AG04449 (cell line): Measurements from ENCODE around the gene RPS6KL1.

ENCODE experiments used
- CTCF ChIA-PET: fragments of 350-600 bp; formaldehyde crosslinking; extraction: SDS; loops from one replicate; lab custom pipeline; 2021; ENCODE audit warnings: antibody characterized with exemption; lab: Yijun Ruan, JAX
- POLR2A ChIA-PET: fragments of 400-600, 350-600 bp; formaldehyde crosslinking; extraction: SDS; loops from one replicate; lab custom pipeline; 2020; ENCODE audit warnings: antibody characterized with exemption, inconsistent platforms; lab: Yijun Ruan, JAX
- DNase-seq: peaks from one replicate; pipeline ENCODE4 v3.0.0-alpha.2; 2010; ENCODE audit warnings: low read depth, low spot score
- H3K4me3 ChIP-seq: 2 replicates; pipeline ENCODE4 v1.5.1; 2011; ENCODE audit warnings: low read depth, mild to moderate bottlenecking, control low read depth, low read length
- TF ChIP-seq, protein P1 (sequence below): IDR thresholded peaks from one replicate; pipeline ENCODE4 v1.5.1; 2011; ENCODE audit warnings: mild to moderate bottlenecking, moderate library complexity, low read length, control low read depth, inconsistent platforms; ENCODE audit not compliant: insufficient read depth; ENCODE audit errors: missing control alignments

Gene RPS6KL1

DNA sequence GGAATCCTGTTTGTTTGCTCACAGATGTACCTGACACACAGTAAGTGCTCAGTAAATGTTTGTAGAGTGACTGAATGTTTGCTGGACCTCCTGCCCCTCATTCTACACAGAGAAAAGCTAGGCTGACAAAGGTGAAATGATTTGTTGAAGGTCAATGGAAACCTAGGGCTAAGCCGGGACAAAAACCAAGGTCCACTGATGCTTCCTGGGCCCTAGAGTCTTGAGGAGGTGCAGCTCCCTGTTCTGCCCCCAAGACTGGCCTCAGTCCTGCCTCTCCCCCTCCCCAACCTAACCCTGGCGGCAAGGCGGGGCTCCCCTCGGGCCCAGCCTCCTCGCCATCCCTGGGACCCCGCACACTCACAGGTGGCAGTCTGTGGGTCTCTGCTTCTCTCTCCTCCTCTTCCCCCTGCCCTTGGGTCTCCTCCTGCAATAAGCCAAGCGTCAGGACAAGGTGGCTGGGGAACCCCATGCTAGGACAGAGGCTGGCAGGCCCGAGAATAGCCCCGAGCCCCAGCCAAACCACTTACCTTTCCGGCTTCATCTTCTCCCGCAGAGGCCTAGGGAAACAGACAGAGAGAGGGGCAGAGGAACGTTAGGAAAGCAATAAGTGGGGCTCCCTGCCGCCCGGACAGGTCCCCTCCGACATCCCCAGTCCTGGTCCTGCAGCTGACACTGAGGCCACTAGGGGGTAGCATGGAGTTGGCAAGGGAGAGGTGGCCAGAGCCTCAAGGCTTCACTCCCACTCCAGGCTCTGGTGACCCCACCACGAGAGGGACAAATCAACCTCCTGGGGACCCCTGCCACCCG is 23.0 kb upstream of the RPS6KL1 start:
- DNase-seq = no peak
- TF ChIP-seq, protein P1, sequence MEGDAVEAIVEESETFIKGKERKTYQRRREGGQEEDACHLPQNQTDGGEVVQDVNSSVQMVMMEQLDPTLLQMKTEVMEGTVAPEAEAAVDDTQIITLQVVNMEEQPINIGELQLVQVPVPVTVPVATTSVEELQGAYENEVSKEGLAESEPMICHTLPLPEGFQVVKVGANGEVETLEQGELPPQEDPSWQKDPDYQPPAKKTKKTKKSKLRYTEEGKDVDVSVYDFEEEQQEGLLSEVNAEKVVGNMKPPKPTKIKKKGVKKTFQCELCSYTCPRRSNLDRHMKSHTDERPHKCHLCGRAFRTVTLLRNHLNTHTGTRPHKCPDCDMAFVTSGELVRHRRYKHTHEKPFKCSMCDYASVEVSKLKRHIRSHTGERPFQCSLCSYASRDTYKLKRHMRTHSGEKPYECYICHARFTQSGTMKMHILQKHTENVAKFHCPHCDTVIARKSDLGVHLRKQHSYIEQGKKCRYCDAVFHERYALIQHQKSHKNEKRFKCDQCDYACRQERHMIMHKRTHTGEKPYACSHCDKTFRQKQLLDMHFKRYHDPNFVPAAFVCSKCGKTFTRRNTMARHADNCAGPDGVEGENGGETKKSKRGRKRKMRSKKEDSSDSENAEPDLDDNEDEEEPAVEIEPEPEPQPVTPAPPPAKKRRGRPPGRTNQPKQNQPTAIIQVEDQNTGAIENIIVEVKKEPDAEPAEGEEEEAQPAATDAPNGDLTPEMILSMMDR = peak; percentile 95
- no peak overlapping the region for H3K4me3 ChIP-seq
- ChIA-PET CTCF (interaction anchor here (0.7 to 11.9 kb wide), 32 partner anchors 7 to 154 kb away, joined by 3 to 182 read pairs (median 6); partner anchors contain the start of genes EIF2B2, MLH3, PGF and RPS6KL1), POLR2A (no interaction called here)

DNA sequence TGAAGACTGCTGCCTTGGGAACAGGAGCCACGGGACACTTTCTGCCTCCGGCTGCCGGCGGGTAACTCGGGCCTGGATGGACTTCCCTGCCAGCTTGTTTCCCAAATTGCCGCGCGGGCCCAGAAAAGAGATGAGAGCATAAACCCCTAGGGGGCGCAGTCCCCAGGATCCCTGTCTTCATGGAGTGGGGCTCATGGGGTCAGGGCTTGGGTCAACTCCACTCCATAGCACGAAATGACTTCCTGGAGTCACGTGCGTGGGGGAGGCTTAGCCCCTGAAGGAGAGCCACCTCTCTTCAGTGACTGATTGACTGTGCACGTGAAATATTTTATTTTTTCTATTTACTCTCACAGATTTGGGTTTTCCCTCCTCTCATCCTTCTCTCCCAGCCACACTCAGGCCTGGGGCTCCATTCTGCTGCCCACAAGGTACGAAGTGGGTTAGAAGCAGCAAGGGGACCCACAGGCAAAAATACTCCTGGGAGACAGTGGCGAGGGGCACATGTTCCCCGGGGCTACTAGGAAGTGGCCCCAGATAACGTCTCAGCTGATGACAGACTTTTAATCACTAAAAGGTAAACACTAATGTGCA is 22.3 kb upstream of the RPS6KL1 start:
- H3K4me3 ChIP-seq = no peak overlapping the region
- CTCF ChIA-PET = interaction anchor here (0.6 to 11.9 kb wide), 43 partner anchors 8 to 155 kb away, joined by 3 to 182 read pairs (median 5); partner anchors contain the start of genes ACYP1, EIF2B2, MLH3 and PGF
- TF ChIP-seq, protein P1 = peak; percentile 56
- POLR2A ChIA-PET = no interaction called here
- DNase-seq = no peak

DNA sequence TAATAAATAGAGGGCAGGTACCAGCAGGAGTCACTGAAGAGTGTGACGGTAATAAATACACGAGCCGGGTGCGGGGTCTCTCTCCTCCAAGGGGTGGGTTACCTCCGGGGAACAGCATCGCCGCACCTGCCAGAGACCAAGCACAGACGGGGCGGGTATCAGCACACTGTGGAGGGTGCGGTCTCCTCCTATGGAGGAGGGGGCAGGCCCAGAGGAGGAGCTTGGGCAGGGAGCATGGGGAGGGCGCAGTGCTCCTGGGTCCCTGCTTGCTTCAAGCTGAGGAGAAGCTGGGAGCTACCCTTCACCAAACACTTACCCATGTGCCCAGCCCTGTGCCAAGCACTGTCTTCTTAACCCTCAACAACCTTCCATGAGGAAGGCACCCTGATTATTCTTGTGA is 19.5 kb upstream of the RPS6KL1 start:
- no peak overlapping the region for H3K4me3 ChIP-seq
- POLR2A ChIA-PET = no interaction called here
- TF ChIP-seq, protein P1 = no peak
- DNase-seq = no peak
- CTCF ChIA-PET = interaction anchor here (0.6 to 7.0 kb wide), 11 partner anchors 9 to 212 kb away, joined by 3 to 64 read pairs (median 3); partner anchors contain the start of gene PGF

DNA sequence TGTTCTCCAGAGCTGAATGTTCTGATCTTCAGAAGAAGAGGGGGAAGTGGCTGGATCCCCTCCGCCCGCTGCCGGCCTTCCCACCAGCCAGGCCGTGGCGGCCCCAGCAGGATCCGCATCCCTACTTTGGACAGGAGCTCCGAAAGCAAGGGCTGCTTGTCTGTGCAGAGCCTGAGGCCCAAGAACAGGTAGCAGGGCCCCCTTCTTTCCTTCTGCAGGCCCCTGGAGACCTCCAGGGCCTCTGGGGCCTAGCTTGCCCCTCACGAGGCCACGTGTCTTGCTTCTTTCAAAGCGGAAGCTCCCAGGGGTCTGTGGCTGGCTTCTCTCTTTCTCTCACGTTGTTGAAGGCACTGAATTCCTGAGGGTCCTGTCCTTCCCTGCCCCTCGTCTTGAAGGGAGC is 19.1 kb upstream of the RPS6KL1 start:
- TF ChIP-seq, protein P1 = no peak
- CTCF ChIA-PET = interaction anchor here (0.9 to 7.0 kb wide), 11 partner anchors 8 to 147 kb away, joined by 3 to 64 read pairs (median 3); partner anchors contain the start of genes DLST and PGF
- POLR2A ChIA-PET = no interaction called here
- no peak for DNase-seq
- H3K4me3 ChIP-seq = no peak overlapping the region

DNA sequence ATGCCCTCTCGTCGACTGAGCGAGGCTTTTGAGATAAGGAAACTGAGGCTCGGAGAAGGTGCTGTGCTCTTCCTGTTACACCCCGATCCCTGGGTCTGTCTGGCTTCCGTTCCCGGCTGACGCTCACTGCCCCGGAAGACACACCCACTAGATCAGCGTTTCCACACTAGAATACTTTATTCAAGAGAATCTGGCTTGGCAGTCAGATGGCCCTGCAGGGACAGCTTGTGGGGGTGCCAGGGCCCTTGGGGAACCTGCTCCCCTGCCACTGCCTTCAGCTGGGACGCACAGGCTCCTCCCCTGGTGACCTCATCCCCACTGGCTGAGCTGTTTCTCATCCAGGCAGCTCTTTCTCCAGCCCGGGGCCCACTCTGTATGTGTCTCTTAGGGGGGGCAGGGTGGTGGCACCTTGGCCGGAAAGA is 18.6 kb upstream of the RPS6KL1 start:
- TF ChIP-seq, protein P1 = no peak
- CTCF ChIA-PET = interaction anchor here (0.9 to 7.0 kb wide), 10 partner anchors 8 to 333 kb away, joined by 3 to 64 read pairs (median 3); partner anchors contain the start of genes DLST and PGF
- POLR2A ChIA-PET = no interaction called here
- no peak for DNase-seq
- no peak overlapping the region for H3K4me3 ChIP-seq
